ENCODE measurements around the gene PIK3CA.
"Not testable (repeated sequence)": the region's sequence is repeated elsewhere in the genome, so short reads cannot be mapped to it uniquely, and the experiment has no call there.

The PIK3CA gene

GRCh38 chr3:179250803-179251476 is 102.8 kb downstream of the PIK3CA start, which contains the start of gene KCNMB3:
Gene KCNMB3, minus strand, starts transcription at chr3:179251114. Its CDS starts 124 bp downstream, at chr3:179250990.
- no peak for TF ChIP-seq CTCF (IDR thresholded peaks at IDR 0.05)
- H3K4me3 ChIP-seq = no peak within 1 kb of the TSS
- H3K27ac ChIP-seq = no peak within 1 kb of the TSS
- no peak for DNase-seq (ENCODE audit: low spot score)

GRCh38 chr3:179256813-179257212 is 108.7 kb downstream of the PIK3CA start:
- DNase-seq (ENCODE audit: low spot score) = no peak
- no peak overlapping the region for H3K27ac ChIP-seq
- no peak overlapping the region for H3K4me3 ChIP-seq
- no peak for TF ChIP-seq CTCF (IDR thresholded peaks at IDR 0.05)

GRCh38 chr3:179257742-179258141 is 109.6 kb downstream of the PIK3CA start:
- H3K4me3 ChIP-seq; H3K27ac ChIP-seq; DNase-seq (ENCODE audit: low spot score): not testable (repeated sequence)

- no peak for TF ChIP-seq CTCF (IDR thresholded peaks at IDR 0.05)
- no peak overlapping the region for H3K4me3 ChIP-seq
- no peak overlapping the region for H3K27ac ChIP-seq
- no peak for DNase-seq (ENCODE audit: low spot score)
These were observed 110.7 kb downstream of the PIK3CA start for GRCh38 chr3:179258820-179259219.

GRCh38 chr3:179259959-179260756 is 112.0 kb downstream of the PIK3CA start:
- H3K27ac ChIP-seq; DNase-seq (ENCODE audit: low spot score): not testable (repeated sequence)
- peak overlapping the region; percentile 88 for H3K4me3 ChIP-seq

- peak; percentile 73 for DNase-seq (ENCODE audit: low spot score)
- TF ChIP-seq CTCF (IDR thresholded peaks at IDR 0.05) = no peak
- Histone ChIP-seq H3K27ac (peak overlapping the region; percentile 49 to 78), H3K4me3 (peak overlapping the region; percentile 88)
These were observed 113.0 kb downstream of the PIK3CA start for GRCh38 chr3:179260949-179261765.

- Histone ChIP-seq H3K27ac (no peak overlapping the region), H3K4me3 (no peak overlapping the region)
- TF ChIP-seq CTCF (IDR thresholded peaks at IDR 0.05) = no peak
- DNase-seq (ENCODE audit: low spot score) = no peak
These were observed 115.0 kb downstream of the PIK3CA start for GRCh38 chr3:179263134-179263533.
